Kidney epithelial cell (primary cell): Measurements from ENCODE around the gene LACC1. TPM values are rescaled to one million over a fixed set of nuclear protein-coding genes. Genes with fewer than 3 reads are reported as not detected.

Experiments
- DNase-seq: peaks from one replicate; pipeline ENCODE4 v3.0.0-alpha.2; 2010; ENCODE audit warnings: low read depth
- H3K27me3 ChIP-seq: 2 replicates; pipeline ENCODE4 v1.6.0; 2011; ENCODE audit warnings: low read length; ENCODE audit not compliant: control insufficient read depth, insufficient read depth
- H3K36me3 ChIP-seq: 2 replicates; pipeline ENCODE4 v1.5.1; 2011; ENCODE audit warnings: low read length; ENCODE audit not compliant: control insufficient read depth, insufficient read depth
- H3K4me3 ChIP-seq: 2 replicates; pipeline ENCODE4 v1.5.1; 2011; ENCODE audit warnings: low read depth, mild to moderate bottlenecking, control low read depth, low read length
- CTCF ChIP-seq: IDR thresholded peaks from 2 replicates; pipeline ENCODE4 v1.5.1; 2011; ENCODE audit warnings: mild to moderate bottlenecking, moderate library complexity, low read length, control low read depth, inconsistent platforms; ENCODE audit not compliant: insufficient read depth, poor library complexity, severe bottlenecking
- total RNA-seq: library from RNA; depleted of rRNA; stranded (reverse); fragments of >200 nt; gene quantifications from 2 replicates; pipeline ENCODE4 v1.2.3, GENCODE V29; 2015

The LACC1 gene
- total RNA-seq, 1 donor from 2014 or later = 15.2 TPM

- no peak for TF ChIP-seq CTCF
- DNase-seq = no peak
- H3K27me3 ChIP-seq = no peaks in the 10 kb centered on the region
- no peaks in the 10 kb centered on the region for H3K36me3 ChIP-seq
- H3K4me3 ChIP-seq = no peak overlapping the region
Measured at GRCh38 chr13:43937839-43938238, 58.1 kb downstream of the LACC1 start.

GRCh38 chr13:43938449-43938848 lies 58.7 kb downstream of the LACC1 start:
- no peak overlapping the region for H3K4me3 ChIP-seq
- DNase-seq = no peak
- no peaks in the 10 kb centered on the region for H3K36me3 ChIP-seq
- H3K27me3 ChIP-seq = no peaks in the 10 kb centered on the region
- no peak for TF ChIP-seq CTCF

- no peaks in the 10 kb centered on the region for H3K27me3 ChIP-seq
- no peak overlapping the region for H3K4me3 ChIP-seq
- no peaks in the 10 kb centered on the region for H3K36me3 ChIP-seq
- no peak for TF ChIP-seq CTCF
- DNase-seq = no peak
Measured at GRCh38 chr13:43939086-43939485, 59.4 kb downstream of the LACC1 start.

- H3K27me3 ChIP-seq = no peaks in the 10 kb centered on the region
- no peak for TF ChIP-seq CTCF
- no peaks in the 10 kb centered on the region for H3K36me3 ChIP-seq
- no peak for DNase-seq
- H3K4me3 ChIP-seq = no peak overlapping the region
Measured at GRCh38 chr13:43942286-43942685, 62.6 kb downstream of the LACC1 start.

Other genes with a start within 250 kb of the LACC1 start
- 0.71 and 1.5 TPM in 2 replicates for gene ENOX1, start 92.9 kb upstream of the LACC1 start, total RNA-seq
- gene CCDC122, start 164 bp upstream of the LACC1 start, total RNA-seq = 7.3 and 7.4 TPM in 2 replicates